GM23338 (cell line): Measurements from ENCODE around the gene TNNI2. TPM values are rescaled to one million over a fixed set of nuclear protein-coding genes. Genes with fewer than 3 reads are reported as not detected.

ENCODE experiments used
- ATAC-seq: fragments of 200-7000 bp; cut with Tn5 transposase; 3 replicates; pipeline ENCODE4 v1.9.1; 2020
- DNase-seq: peaks from one replicate; pipeline ENCODE4 v3.0.0-alpha.2; 2015; ENCODE audit warnings: low spot score
- H2AFZ ChIP-seq: fragments of 200-600 bp; sonication (generic); 2 replicates; pipeline ENCODE4 v1.8.0; 2016; ENCODE audit warnings: antibody characterized with exemption, mild to moderate bottlenecking, moderate library complexity
- H3F3A ChIP-seq: fragments of 200-600 bp; sonication (generic); replicated peaks from 2 replicates; pipeline ENCODE4 v1.8.0; 2017; ENCODE audit warnings: antibody characterized with exemption, mixed run types, low read depth
- H3K27ac ChIP-seq: fragments of 200-600 bp; sonication (generic); 2 replicates; pipeline ENCODE4 v1.6.1; 2016; ENCODE audit warnings: low read depth
- H3K27me3 ChIP-seq: fragments of 200-600 bp; sonication (generic); 2 replicates; pipeline ENCODE4 v1.8.0; 2016; ENCODE audit warnings: mild to moderate bottlenecking, mixed run types, moderate library complexity; ENCODE audit not compliant: insufficient read depth
- H3K36me3 ChIP-seq: fragments of 200-600 bp; sonication (generic); 2 replicates; pipeline ENCODE4 v1.8.0; 2016; ENCODE audit warnings: mild to moderate bottlenecking; ENCODE audit not compliant: insufficient read depth
- H3K4me1 ChIP-seq: fragments of 200-600 bp; sonication (generic); 2 replicates; pipeline ENCODE4 v1.8.0; 2016; ENCODE audit warnings: mild to moderate bottlenecking, moderate library complexity; ENCODE audit not compliant: insufficient read depth
- H3K4me2 ChIP-seq: fragments of 200-600 bp; sonication (generic); 2 replicates; pipeline ENCODE4 v1.7.1; 2017; ENCODE audit warnings: mixed run types
- H3K4me3 ChIP-seq: fragments of 200-600 bp; sonication (generic); 2 replicates; pipeline ENCODE4 v1.6.1; 2016; ENCODE audit warnings: mixed run types
- H3K79me2 ChIP-seq: fragments of 200-600 bp; sonication (generic); replicated peaks from 2 replicates; pipeline ENCODE4 v1.8.0; 2017; ENCODE audit warnings: mild to moderate bottlenecking; ENCODE audit not compliant: insufficient read depth
- H3K9me2 ChIP-seq: fragments of 200-600 bp; sonication (generic); 2 replicates; pipeline ENCODE4 v1.8.0; 2017; ENCODE audit not compliant: insufficient read depth
- H4K20me1 ChIP-seq: fragments of 200-600 bp; sonication (generic); replicated peaks from 2 replicates; pipeline ENCODE4 v1.8.0; 2017; ENCODE audit warnings: mild to moderate bottlenecking; ENCODE audit not compliant: insufficient read depth
- H3K27ac Mint-ChIP-seq: 2 replicates; pipeline ENCODE4 v1.8.0; 2020; ENCODE audit warnings: inconsistent platforms, mild to moderate bottlenecking, moderate library complexity, mixed read lengths
- H3K27me3 Mint-ChIP-seq: 3 replicates; pipeline ENCODE4 v1.8.0; 2022; ENCODE audit warnings: low read depth, mild to moderate bottlenecking, moderate library complexity, mixed read lengths, inconsistent platforms; ENCODE audit not compliant: insufficient read depth, poor library complexity
- H3K36me3 Mint-ChIP-seq: 3 replicates; pipeline ENCODE4 v1.8.0; 2021; ENCODE audit warnings: low read depth, mild to moderate bottlenecking, inconsistent platforms, moderate library complexity, mixed read lengths
- H3K4me1 Mint-ChIP-seq: 3 replicates; pipeline ENCODE4 v1.8.0; 2020; ENCODE audit warnings: mild to moderate bottlenecking, inconsistent platforms, mixed read lengths
- H3K4me3 Mint-ChIP-seq: 3 replicates; pipeline ENCODE4 v1.8.0; 2021; ENCODE audit warnings: moderate library complexity, mild to moderate bottlenecking, inconsistent platforms, mixed read lengths
- H3K9me3 Mint-ChIP-seq: 3 replicates; pipeline ENCODE4 v1.8.0; 2020; ENCODE audit warnings: moderate library complexity, mild to moderate bottlenecking, inconsistent platforms, mixed read lengths
- JUNB ChIP-seq: IDR thresholded peaks from one replicate; pipeline ENCODE4 v1.6.1; 2016; ENCODE audit warnings: antibody characterized with exemption; ENCODE audit not compliant: unreplicated experiment
- POLR2AphosphoS5 ChIP-seq: IDR thresholded peaks from 2 replicates; pipeline ENCODE4 v1.6.1; 2016; ENCODE audit warnings: antibody characterized with exemption, low read depth
- ZNF331 ChIP-seq: fragments of 250-450 bp; sonication (Bioruptor Pico); IDR thresholded peaks from 2 replicates; pipeline ENCODE4 v1.5.0; 2020; ENCODE audit warnings: low read depth, mild to moderate bottlenecking, moderate library complexity
- polyA plus RNA-seq: library from polyadenylated mRNA; unstranded; fragments of >200 nt; fragmentation: Nextera tagmentation; extraction: Ambion mirVana; gene quantifications from 2 replicates; pipeline ENCODE4 v1.2.1, GENCODE V29; 2016
- total RNA-seq: library from RNA; depleted of rRNA; stranded (reverse); fragments of >200 nt; shearing (Covaris generic); gene quantifications from 2 replicates; pipeline ENCODE4 v1.2.3, GENCODE V29; 2014
- TF ChIP-seq, protein P1 (sequence below): IDR thresholded peaks from 2 replicates; pipeline ENCODE4 v1.6.1; 2016; ENCODE audit warnings: antibody characterized with exemption
- TF ChIP-seq, protein P2 (sequence below): fragments of 250-450 bp; sonication (Bioruptor Pico); IDR thresholded peaks from 2 replicates; pipeline ENCODE4 v1.5.0; 2020; ENCODE audit warnings: mild to moderate bottlenecking, moderate library complexity
- TF ChIP-seq, protein P3 (sequence below), 2 experiments: fragments of 200-600 bp in 1 of 2; sonication (generic) in 1 of 2; conservative IDR thresholded peaks; 2 replicates each; pipeline versions ENCODE4 v1.5.1 to v1.6.1; 2016 to 2017; ENCODE audit warnings: antibody characterized with exemption in 2 of 2, low read depth in 2 of 2, mild to moderate bottlenecking in 2 of 2, moderate library complexity in 1 of 2

Gene TNNI2
- total and polyA plus RNA-seq, 2 experiments from 2014 or later = not detected

DNA sequence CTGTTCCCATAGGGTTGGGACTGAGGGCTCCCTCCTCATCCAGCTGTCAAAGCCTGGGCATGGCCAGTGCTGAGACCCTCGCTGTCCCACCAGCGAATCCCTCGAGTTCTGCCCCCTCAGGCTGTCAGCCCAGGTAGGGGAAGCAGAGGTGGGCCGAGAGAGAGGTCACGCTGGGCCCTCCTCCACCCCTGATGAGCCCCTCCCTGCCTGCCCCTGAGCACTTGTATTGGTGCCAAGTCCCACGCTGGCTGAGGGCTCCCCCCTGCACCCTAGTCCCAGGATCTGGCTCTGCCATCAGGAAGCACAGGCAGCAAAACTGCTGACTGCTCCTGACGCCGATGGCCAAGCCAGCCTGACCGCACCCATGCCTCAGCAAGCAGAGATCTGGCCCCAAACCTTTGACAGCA, 49.6 kb downstream of the TNNI2 start:
- no peaks in the 10 kb centered on the region for H3K4me1 Mint-ChIP-seq
- H3F3A ChIP-seq = no peaks in the 10 kb centered on the region

More for the DNA sequence above, 49.6 kb downstream of the TNNI2 start:
- Histone ChIP-seq H4K20me1 (no peaks in the 10 kb centered on the region), H3K27ac (no peak overlapping the region), H3K9me2 (no peaks in the 10 kb centered on the region), H3K79me2 (no peaks in the 10 kb centered on the region), H3K27me3 (no peaks in the 10 kb centered on the region), H3K4me1 (no peaks in the 10 kb centered on the region), H3K4me3 (no peak overlapping the region), H2AFZ (no peak overlapping the region), H3K36me3 (no peaks in the 10 kb centered on the region), H3K4me2 (no peak overlapping the region)
- ATAC-seq = no peak
- no peak for DNase-seq
- TF ChIP-seq, protein P1, sequence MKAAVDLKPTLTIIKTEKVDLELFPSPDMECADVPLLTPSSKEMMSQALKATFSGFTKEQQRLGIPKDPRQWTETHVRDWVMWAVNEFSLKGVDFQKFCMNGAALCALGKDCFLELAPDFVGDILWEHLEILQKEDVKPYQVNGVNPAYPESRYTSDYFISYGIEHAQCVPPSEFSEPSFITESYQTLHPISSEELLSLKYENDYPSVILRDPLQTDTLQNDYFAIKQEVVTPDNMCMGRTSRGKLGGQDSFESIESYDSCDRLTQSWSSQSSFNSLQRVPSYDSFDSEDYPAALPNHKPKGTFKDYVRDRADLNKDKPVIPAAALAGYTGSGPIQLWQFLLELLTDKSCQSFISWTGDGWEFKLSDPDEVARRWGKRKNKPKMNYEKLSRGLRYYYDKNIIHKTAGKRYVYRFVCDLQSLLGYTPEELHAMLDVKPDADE = no peak
- TF ChIP-seq POLR2AphosphoS5 = no peak
- no peak for TF ChIP-seq ZNF331
- TF ChIP-seq JUNB = no peak
- TF ChIP-seq, protein P2, sequence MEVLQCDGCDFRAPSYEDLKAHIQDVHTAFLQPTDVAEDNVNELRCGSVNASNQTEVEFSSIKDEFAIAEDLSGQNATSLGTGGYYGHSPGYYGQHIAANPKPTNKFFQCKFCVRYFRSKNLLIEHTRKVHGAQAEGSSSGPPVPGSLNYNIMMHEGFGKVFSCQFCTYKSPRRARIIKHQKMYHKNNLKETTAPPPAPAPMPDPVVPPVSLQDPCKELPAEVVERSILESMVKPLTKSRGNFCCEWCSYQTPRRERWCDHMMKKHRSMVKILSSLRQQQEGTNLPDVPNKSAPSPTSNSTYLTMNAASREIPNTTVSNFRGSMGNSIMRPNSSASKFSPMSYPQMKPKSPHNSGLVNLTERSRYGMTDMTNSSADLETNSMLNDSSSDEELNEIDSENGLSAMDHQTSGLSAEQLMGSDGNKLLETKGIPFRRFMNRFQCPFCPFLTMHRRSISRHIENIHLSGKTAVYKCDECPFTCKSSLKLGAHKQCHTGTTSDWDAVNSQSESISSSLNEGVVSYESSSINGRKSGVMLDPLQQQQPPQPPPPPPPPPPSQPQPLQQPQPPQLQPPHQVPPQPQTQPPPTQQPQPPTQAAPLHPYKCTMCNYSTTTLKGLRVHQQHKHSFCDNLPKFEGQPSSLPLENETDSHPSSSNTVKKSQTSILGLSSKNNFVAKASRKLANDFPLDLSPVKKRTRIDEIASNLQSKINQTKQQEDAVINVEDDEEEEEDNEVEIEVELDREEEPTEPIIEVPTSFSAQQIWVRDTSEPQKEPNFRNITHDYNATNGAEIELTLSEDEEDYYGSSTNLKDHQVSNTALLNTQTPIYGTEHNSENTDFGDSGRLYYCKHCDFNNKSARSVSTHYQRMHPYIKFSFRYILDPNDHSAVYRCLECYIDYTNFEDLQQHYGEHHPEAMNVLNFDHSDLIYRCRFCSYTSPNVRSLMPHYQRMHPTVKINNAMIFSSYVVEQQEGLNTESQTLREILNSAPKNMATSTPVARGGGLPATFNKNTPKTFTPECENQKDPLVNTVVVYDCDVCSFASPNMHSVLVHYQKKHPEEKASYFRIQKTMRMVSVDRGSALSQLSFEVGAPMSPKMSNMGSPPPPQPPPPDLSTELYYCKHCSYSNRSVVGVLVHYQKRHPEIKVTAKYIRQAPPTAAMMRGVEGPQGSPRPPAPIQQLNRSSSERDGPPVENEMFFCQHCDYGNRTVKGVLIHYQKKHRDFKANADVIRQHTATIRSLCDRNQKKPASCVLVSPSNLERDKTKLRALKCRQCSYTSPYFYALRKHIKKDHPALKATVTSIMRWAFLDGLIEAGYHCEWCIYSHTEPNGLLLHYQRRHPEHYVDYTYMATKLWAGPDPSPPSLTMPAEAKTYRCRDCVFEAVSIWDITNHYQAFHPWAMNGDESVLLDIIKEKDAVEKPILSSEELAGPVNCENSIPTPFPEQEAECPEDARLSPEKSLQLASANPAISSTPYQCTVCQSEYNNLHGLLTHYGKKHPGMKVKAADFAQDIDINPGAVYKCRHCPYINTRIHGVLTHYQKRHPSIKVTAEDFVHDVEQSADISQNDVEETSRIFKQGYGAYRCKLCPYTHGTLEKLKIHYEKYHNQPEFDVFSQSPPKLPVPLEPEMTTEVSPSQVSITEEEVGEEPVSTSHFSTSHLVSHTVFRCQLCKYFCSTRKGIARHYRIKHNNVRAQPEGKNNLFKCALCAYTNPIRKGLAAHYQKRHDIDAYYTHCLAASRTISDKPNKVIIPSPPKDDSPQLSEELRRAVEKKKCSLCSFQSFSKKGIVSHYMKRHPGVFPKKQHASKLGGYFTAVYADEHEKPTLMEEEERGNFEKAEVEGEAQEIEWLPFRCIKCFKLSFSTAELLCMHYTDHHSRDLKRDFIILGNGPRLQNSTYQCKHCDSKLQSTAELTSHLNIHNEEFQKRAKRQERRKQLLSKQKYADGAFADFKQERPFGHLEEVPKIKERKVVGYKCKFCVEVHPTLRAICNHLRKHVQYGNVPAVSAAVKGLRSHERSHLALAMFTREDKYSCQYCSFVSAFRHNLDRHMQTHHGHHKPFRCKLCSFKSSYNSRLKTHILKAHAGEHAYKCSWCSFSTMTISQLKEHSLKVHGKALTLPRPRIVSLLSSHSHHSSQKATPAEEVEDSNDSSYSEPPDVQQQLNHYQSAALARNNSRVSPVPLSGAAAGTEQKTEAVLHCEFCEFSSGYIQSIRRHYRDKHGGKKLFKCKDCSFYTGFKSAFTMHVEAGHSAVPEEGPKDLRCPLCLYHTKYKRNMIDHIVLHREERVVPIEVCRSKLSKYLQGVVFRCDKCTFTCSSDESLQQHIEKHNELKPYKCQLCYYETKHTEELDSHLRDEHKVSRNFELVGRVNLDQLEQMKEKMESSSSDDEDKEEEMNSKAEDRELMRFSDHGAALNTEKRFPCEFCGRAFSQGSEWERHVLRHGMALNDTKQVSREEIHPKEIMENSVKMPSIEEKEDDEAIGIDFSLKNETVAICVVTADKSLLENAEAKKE (CRISPR knock-in tag) = no peak
- TF ChIP-seq, protein P3, sequence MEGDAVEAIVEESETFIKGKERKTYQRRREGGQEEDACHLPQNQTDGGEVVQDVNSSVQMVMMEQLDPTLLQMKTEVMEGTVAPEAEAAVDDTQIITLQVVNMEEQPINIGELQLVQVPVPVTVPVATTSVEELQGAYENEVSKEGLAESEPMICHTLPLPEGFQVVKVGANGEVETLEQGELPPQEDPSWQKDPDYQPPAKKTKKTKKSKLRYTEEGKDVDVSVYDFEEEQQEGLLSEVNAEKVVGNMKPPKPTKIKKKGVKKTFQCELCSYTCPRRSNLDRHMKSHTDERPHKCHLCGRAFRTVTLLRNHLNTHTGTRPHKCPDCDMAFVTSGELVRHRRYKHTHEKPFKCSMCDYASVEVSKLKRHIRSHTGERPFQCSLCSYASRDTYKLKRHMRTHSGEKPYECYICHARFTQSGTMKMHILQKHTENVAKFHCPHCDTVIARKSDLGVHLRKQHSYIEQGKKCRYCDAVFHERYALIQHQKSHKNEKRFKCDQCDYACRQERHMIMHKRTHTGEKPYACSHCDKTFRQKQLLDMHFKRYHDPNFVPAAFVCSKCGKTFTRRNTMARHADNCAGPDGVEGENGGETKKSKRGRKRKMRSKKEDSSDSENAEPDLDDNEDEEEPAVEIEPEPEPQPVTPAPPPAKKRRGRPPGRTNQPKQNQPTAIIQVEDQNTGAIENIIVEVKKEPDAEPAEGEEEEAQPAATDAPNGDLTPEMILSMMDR (conservative IDR thresholded peaks at IDR 0.05; ENCODE audit: low read depth in 2 of 2) = no peak
- H3K36me3 Mint-ChIP-seq = no peaks in the 10 kb centered on the region
- no peak overlapping the region for H3K4me3 Mint-ChIP-seq
- no peaks in the 10 kb centered on the region for H3K9me3 Mint-ChIP-seq
- no peak overlapping the region for H3K27ac Mint-ChIP-seq
- H3K27me3 Mint-ChIP-seq = peaks cover 8% of the 10 kb centered on the region
